Suprapubic skin (tissue), 4 donors: Measurements from ENCODE around the gene RNF32.

Experiments used
- CTCF ChIP-seq, 2 donors: fragments of 200-600 bp in 1 of 2; fragments of 450-650 bp in 1 of 2; sonication (generic) in 1 of 2; IDR thresholded peaks; one replicate each; pipeline ENCODE4 v1.5.1; 2016 to 2019; ENCODE audit warnings: antibody characterized with exemption in 2 of 2, mild to moderate bottlenecking in 1 of 2, moderate library complexity in 1 of 2
- EP300 ChIP-seq: sonication (generic); formaldehyde crosslinking; IDR thresholded peaks from one replicate; pipeline ENCODE4 v1.6.1; 2017; ENCODE audit warnings: antibody characterized with exemption
- POLR2A ChIP-seq, 2 donors: fragments of 450-650 bp; IDR thresholded peaks; one replicate each; pipeline ENCODE4 v1.6.1; 2017; ENCODE audit warnings: antibody characterized with exemption in 2 of 2, mild to moderate bottlenecking in 2 of 2, moderate library complexity in 2 of 2
- POLR2AphosphoS5 ChIP-seq, 3 donors: sonication (generic); formaldehyde crosslinking; IDR thresholded peaks; one replicate each; pipeline ENCODE4 v1.6.1; 2017; ENCODE audit warnings: antibody characterized with exemption in 3 of 3

- TF ChIP-seq POLR2A (IDR thresholded peaks at IDR 0.05) (no peak), CTCF (IDR thresholded peaks at IDR 0.05) (no peak), POLR2AphosphoS5 (IDR thresholded peaks at IDR 0.05) (no peak), EP300 (no peak)
Measured at GRCh38 chr7:156673454-156673853, 32.9 kb downstream of the RNF32 start.
